ENCODE measurements around the gene MYLK.

Gene MYLK

DNA sequence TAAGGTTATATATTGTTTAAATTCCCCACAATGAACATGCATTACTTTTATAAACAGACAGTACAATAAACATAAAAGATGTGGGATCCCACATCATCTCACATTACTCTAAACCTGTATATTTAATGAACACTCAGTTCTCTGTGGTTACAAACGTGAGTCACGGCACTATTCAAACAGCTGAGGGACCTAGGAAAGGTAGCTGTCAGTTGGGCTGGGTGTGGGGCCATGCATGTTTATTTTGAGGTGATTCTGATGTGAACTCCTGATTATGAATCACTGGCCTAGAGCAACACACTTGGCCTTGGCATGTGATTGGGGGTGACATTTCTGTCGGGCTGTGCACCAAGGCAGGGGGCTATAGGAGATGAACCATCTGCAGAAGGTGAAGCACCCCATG, 151.7 kb downstream of the MYLK start:
- no peak overlapping the region for H3K4me3 ChIP-seq (ENCODE audit: control insufficient read depth, low read depth, low read length)
- peak; percentile 90 for DNase-seq (ENCODE audit: low read depth)
- no peak for TF ChIP-seq CTCF (conservative IDR thresholded peaks at IDR 0.05; ENCODE audit: control insufficient read depth, insufficient read depth, low read depth, low read length)

GRCh38 chr3:123730829-123731228, 153.3 kb downstream of the MYLK start:
- no peak for TF ChIP-seq CTCF (conservative IDR thresholded peaks at IDR 0.05; ENCODE audit: control insufficient read depth, insufficient read depth, low read depth, low read length)
- no peak overlapping the region for H3K4me3 ChIP-seq (ENCODE audit: control insufficient read depth, low read depth, low read length)
- DNase-seq (ENCODE audit: low read depth) = no peak

- DNase-seq (ENCODE audit: low read depth) = no peak
- H3K4me3 ChIP-seq (ENCODE audit: control insufficient read depth, low read depth, low read length) = no peak overlapping the region
- TF ChIP-seq CTCF (conservative IDR thresholded peaks at IDR 0.05; ENCODE audit: control insufficient read depth, insufficient read depth, low read depth, low read length) = no peak
These were observed 155.1 kb downstream of the MYLK start for GRCh38 chr3:123728991-123729390.

GRCh38 chr3:123728014-123728413, 156.1 kb downstream of the MYLK start:
- H3K4me3 ChIP-seq (ENCODE audit: control insufficient read depth, low read depth, low read length) = no peak overlapping the region
- TF ChIP-seq CTCF (conservative IDR thresholded peaks at IDR 0.05; ENCODE audit: control insufficient read depth, insufficient read depth, low read depth, low read length) = no peak
- peak; percentile 58 for DNase-seq (ENCODE audit: low read depth)

GRCh38 chr3:123725652-123726400, 158.3 kb downstream of the MYLK start:
- H3K4me3 ChIP-seq (ENCODE audit: control insufficient read depth, low read depth, low read length) = no peak overlapping the region
- TF ChIP-seq CTCF (conservative IDR thresholded peaks at IDR 0.05; ENCODE audit: control insufficient read depth, insufficient read depth, low read depth, low read length) = peak; percentile 24
- DNase-seq (ENCODE audit: low read depth) = no peak

- peak; percentile 36 for TF ChIP-seq CTCF (conservative IDR thresholded peaks at IDR 0.05; ENCODE audit: control insufficient read depth, insufficient read depth, low read depth, low read length)
- DNase-seq (ENCODE audit: low read depth) = no peak
- H3K4me3 ChIP-seq (ENCODE audit: control insufficient read depth, low read depth, low read length) = no peak overlapping the region
These were observed 159.8 kb downstream of the MYLK start for GRCh38 chr3:123724306-123724705.

All from fibroblast of mammary gland (primary cell).